Anterior cingulate cortex (tissue), 58 donors: Measurements from ENCODE around the gene PTDSS2.
"Not testable (repeated sequence)": the region's sequence is repeated elsewhere in the genome, so short reads cannot be mapped to it uniquely, and the experiment has no call there.

Experiments
- DNase-seq, 58 donors: peaks; one replicate each; lab custom pipeline; 2025; lab: John Stamatoyannopoulos, UW

Gene PTDSS2

DNA sequence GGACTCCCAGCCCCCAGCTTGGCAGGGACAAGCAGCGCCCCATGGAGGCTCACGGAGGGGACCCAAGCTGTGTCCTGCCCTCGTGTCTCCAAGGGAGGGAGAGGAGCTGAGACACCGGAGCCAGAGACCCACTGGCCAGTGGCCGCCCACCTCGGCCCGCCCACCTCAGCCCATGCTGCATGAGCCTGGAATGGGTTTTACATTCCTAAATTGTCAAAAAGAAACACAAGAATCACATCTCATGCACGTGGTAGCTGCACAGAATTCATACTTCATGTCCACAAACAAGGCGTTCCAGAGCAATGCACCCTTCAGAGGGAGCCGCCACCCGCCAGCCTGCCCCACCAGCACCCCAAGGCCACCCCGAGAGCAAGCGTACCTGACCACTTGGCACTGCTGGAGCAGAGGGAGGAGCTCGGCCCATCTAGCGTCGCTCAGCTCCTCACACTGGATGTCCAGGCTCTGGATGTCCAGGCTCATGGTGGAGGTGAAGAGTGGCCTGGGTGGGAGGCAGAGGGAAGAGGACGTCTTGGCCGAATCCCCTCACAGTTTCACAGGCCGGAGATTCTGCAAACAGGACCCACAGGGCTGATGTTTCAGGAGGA, 51.7 kb downstream of the PTDSS2 start:
- no peak for DNase-seq

DNA sequence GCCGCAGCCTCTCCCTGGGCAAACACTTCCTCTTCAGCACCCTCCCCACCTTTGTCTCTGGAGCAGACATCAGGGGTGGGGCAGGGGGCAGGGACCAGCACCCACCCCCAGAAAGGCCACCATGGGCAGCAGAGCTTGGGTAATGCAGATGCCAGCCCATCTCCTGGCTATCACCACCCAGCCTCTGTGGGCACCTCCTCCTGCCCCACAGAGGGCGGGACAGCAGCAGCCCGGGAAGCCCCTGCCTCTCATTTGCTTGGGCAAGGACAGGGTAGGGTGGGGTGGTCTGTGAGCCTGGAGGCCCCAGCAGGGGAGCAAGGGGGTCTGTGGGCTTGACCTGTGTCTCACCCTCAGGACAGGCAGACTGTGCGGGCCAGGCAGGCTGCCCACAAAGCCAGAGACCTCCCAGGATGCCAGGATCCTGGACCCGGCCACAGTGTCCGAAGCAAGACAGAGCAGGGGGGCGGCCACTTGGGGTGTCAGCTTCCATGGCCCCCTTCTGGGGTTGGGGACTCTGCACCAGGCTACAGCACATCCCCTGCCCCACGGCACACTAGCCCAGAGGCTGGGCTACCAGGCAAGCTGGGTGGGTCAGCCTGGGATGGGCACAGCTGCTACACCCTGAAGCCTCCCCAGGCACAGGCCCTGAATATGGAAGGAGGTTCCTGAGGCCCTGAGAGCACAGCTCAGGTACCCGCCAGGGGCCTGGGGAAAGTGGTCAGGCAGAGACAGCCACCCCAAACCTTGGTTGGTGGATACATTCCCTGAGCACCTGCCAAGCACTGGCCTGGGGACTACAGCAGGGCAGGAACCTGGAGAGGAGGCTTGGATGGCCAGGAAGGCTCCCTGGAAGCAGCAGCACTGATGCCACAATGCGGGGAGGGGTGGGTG, 52.5 kb downstream of the PTDSS2 start:
- DNase-seq, result no peak

DNA sequence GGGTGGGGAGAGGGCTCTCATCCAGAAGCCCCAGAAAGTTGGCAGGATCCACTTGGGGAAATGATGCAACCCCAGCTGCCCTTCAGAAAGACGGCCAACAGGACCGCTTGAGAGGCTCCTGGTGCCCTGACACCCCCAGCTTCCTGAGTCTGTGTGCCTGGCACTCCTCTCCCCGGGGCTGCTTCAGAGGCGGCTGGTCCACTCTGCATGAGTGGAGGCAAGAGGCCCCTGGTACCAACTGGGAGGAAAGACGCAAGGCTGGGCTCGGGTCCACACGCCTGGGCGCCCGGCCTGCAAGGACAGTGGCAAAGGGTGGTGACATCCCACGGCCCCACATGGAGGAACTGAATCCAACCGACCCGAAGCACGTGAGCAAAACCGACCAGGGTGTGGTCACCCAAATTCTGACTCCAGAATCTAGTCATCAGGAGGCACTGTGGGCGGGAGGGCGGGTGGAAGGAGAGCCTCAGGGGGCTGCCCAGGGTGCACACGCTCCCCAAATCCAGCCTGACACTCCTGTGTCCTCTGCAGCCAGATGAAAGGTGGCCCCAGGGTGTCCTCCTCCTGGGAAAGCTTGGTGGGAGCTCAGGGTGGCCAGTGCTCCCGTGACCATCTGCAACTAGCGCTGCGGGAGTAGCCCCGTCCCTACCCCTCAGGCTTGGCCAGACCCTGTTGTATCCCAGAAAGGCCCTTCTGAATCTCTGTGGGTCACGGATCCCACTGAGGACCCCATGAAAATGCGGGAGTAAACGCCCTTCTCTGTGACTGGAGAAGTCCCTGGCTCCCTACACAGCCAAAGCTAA, 53.3 kb downstream of the PTDSS2 start:
- peak in 51 of 58 donors; percentile 14 to 93 (median 75) for DNase-seq

GRCh38 chr11:504053-504993, 54.2 kb downstream of the PTDSS2 start:
- peak in 1 of 58 donors; percentile 33 for DNase-seq

DNA sequence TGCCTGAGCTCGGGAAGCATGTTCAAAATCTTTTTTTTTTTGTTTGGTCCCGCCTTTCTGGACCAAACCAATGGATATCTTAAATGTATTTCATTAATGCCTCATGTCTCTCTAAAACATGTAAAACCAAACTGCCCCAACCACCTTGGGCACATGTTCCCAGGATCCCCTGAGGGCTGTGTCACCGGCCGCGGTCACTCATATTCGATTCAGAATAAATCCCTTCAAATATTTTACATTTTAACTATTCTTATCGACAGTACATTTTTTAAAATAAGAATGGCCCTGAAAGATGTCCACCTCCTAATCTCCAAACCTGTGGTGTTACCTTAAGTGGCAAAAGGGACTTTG, 54.9 kb downstream of the PTDSS2 start:
- DNase-seq, result no peak

- DNase-seq, result peak; percentile 84 to 100 (median 96)
These were observed 56.3 kb downstream of the PTDSS2 start for GRCh38 chr11:506238-506994.

DNA sequence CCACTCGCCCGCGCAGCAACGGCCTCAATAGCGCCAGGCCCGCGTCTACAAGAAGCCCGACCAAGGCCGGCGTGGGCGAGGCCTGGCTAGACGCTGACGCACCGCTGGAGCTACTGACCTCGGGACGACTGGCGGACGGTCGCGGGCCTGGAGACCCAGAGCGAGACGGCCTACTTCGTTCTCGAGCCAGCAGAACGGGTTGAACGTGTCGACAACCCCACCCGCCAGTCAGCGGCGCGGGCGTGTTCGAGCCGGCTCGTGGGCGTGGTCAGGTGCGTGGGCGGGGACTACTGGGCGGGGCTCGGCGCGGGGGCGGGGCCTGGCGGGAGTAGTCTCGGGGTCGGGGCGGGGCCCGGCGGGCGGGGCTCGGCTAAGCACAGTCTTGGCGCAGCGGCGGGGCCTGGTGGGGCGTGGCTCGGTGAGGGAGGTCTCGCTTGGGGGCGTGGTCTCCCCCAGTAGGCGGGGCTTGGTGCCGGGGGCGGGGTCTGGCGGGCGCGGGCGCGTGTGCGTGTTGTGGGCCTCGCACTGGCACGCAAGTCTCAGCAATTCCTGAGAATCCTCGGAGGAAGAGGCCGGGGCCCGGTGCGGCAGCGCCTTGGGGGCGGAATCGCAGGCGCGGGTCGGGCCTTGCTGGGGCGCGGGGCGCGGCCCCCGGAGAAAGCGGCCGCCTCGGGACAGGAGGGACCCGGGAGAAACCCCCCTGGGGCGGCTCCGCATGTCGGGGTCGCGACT, 57.1 kb downstream of the PTDSS2 start, which contains the start of gene RNH1:
Gene RNH1 (minus strand): TSS at position 248 of the 732 bp plus-strand sequence. CDS start 5,080 bp downstream, outside the sequence.
- peak; percentile 84 to 100 (median 98) for DNase-seq

DNA sequence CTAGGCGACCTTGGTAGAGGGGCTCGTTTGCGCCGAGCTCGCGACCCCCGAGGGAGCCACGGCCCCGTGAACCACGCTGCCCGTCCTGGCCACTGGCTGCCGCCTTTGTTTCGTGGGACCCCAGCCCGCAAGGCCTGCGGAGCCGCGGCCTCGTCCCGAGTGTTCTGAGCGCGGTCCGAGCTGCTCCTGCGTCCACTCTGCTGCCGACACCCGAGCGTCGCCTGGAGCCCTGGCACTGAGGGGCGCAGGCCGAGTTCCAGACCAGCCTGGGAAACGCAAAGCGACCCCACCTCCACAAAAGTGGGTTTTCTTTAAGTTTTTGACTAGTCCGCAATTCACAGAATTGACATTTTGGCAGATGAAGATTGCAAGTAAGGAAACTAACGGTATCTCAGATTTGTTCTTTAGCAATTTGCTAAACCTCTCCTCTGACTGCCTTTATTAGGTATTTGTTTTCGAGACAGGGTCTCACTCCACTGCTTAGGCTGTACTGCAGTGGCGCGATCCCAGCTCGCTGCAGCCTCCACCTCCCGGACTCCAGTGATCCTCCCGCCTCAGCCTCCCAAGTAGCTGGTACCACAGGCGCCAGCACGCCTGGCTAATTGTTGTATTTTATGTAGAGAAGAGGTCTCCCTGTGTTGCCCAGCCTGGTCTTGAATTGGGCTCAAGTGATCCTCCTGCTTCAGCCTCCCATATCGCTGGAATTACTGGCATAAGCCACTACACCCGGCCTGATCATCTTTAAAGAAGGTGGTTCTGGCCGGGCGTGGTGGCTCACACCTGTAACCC, 57.8 kb downstream of the PTDSS2 start:
- no peak for DNase-seq

DNA sequence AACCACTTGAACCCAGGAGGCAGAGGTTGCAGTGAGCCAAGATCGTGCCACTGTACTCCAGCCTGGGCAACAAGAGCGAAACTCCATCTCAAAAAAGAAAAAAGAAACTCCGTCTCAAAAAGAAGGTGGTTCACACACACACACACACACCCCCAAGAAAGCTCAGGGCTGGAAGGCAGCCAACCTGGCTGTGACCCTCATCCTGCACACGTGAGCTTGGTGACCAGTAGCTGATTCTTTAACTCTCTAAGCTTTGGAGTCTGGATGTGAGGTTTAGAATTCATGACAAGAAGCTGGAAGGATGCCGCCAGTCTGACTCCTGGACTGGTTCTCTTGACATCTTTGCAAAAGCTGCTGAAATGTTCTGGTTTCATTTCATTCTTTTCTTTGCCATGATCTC, 58.9 kb downstream of the PTDSS2 start:
- DNase-seq, result no peak

DNA sequence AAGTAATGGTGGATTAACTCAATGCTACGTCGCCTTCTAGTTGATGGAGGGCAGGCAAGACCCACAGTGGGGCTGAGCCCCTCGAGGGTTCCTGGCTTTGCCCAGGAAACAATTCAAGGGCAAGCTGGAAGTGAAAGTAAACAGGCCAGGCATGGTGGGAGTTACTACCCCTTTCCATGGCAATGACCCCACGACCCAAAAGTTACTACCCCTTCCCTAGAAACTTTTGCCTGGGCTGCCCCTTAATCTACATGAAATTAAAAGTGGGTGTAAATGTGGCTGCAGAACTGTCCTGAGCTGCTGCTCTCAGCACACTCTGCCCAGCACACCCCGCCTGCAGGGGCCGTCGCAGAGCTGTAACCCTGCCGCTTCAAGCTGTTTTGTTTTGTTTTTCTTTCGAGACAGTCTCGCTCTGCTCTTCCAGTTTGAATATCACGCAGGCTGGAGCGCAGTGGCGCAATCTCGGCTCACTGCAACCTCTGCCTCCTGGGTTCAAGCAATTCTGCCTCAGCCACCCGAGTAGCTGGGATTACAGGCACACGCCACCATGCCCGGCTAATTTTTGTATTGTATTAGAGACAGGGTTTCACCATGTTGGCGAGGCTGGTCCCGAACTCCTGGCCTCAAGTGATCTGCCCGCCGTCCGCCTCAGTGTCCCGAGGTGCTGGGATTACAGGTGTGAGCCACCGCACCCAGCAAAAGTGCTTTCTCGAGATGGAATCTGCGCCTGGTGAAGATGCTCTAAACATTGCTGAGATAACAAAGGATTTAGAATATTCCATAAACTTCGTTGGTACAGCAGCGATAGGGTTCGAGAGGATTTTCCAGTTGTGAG, 62.9 kb downstream of the PTDSS2 start:
- DNase-seq, result no peak

DNA sequence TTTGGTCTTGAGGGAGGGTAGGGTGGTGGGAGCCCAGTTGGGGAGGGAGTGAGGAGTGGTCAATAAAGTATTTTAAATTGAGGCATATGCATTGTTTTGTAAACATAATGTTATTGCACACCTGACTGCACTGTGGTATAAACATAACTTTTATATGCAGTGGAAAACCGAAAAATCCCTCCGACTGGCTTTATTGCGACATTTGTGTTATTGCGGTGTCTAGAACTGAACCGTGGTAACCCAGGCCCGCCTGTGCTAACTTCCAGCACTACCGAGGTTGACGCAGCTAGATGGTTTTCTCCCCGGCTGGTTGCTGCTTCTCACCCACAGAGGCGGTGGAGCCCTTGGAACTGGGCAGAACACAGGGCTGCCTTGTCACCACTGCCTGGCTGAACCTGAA, 64.5 kb downstream of the PTDSS2 start:
- peak in 1 of 58 donors; percentile 1 for DNase-seq

- DNase-seq, result no peak
These were observed 65.1 kb downstream of the PTDSS2 start for GRCh38 chr11:515131-515530.

GRCh38 chr11:516400-516799, 66.3 kb downstream of the PTDSS2 start:
- DNase-seq, result no peak

DNA sequence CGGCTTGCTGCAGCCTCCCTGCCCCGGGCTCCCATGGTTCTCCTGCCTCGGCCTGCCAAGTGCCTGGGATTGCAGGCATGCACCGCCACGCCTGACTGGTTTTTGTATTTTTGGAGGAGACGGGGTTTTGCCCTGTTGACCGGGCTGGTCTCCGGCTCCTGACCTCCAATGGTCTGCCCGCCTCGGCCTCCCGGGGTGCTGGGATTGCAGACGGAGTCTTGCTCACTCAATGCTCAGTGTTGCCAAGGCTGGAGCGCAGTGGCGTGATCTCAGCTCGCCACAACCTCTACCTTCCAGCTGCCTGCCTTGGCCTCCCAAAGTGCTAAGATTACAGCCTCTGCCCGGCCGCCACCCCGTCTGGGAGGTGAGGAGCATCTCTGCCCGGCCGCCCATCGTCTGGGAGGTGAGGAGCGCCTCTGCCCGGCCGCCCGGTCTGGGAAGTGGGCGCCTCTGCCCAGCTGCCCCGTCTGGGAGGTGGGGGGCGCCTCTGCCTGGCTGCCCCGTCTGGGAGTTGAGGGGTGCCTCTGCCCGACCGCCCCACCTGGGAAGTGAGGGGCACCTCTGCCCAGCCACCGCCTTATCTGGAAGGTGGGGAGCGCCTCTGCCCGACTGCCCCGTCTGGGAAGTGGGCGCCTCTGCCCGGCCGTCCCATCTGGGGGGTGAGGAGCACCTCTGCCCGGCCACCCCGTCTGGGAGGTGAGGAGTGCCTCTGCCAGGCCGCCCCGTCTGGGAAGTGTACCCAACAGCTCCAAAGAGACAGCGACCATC, 67.0 kb downstream of the PTDSS2 start:
- DNase-seq, result not testable (repeated sequence)

DNA sequence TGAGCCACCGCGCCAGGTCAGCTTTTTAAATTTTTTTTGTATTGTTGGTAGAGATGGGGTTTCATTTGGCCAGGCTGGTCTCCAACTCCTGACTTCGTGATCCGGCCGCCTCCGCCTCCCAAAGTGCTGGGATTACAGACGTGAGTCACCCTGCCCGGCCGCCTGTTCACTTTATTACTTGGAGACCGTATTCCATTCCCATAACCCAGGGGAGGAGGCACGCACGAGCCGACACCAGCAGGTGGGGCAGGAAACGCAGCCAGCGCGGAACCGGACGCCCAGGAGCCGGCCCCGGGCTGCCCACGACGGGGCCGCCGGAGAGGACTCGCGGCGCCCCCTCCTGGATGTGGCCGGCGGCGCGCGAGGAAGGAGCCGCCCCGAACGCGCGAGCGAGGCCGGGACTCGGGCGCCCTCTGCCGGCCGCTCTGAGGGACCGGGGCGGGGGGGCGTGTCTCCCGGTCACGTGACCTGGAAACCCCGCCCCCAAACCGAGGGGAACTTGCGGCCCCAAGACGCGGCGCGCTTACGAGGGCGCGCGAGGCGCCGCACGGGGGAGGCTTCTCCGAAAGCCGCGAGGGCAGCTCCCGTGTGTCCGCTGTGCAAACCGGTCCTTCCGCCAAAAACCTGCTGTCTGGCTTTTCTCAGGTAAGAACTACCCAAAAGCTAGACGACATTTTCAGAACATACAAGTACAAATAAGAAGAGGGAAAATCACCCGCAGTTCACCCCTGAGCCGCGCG, 68.6 kb downstream of the PTDSS2 start:
- DNase-seq, result peak in 2 of 58 donors; percentile 70 to 84
